Measurements from ENCODE around the gene KIAA1671.
A peak's percentile ranks its signal among the peaks of the same experiment; 100 is the strongest.

The KIAA1671 gene

GRCh38 chr22:25023879-25024278, 71.4 kb downstream of the KIAA1671 start:
- TF ChIP-seq CTCF (IDR thresholded peaks at IDR 0.05; ENCODE audit: insufficient read depth, low read length, missing control alignments) = no peak
- no peak for DNase-seq (ENCODE audit: low read depth, low spot score)
- CTCF ChIA-PET = no interaction called here
- no peak overlapping the region for H3K4me3 ChIP-seq (ENCODE audit: low read depth, low read length)
- POLR2A ChIA-PET = no interaction called here

GRCh38 chr22:25024895-25025294, 72.4 kb downstream of the KIAA1671 start:
- TF ChIP-seq CTCF (IDR thresholded peaks at IDR 0.05; ENCODE audit: insufficient read depth, low read length, missing control alignments) = no peak
- ChIA-PET POLR2A (no interaction called here), CTCF (no interaction called here)
- DNase-seq (ENCODE audit: low read depth, low spot score) = no peak
- no peak overlapping the region for H3K4me3 ChIP-seq (ENCODE audit: low read depth, low read length)

GRCh38 chr22:25025491-25026400, 73.2 kb downstream of the KIAA1671 start:
- no peak overlapping the region for H3K4me3 ChIP-seq (ENCODE audit: low read depth, low read length)
- no peak for DNase-seq (ENCODE audit: low read depth, low spot score)
- TF ChIP-seq CTCF (IDR thresholded peaks at IDR 0.05; ENCODE audit: insufficient read depth, low read length, missing control alignments) = no peak
- ChIA-PET CTCF (no interaction called here), POLR2A (no interaction called here)

- DNase-seq (ENCODE audit: low read depth, low spot score) = no peak
- no peak for TF ChIP-seq CTCF (IDR thresholded peaks at IDR 0.05; ENCODE audit: insufficient read depth, low read length, missing control alignments)
- ChIA-PET POLR2A (interaction anchor here (0.6 kb wide), 1 partner anchor 38 kb away, joined by 3 read pairs; no protein-coding TSS in a partner anchor), CTCF (no interaction called here)
- no peak overlapping the region for H3K4me3 ChIP-seq (ENCODE audit: low read depth, low read length)
These were observed 74.8 kb downstream of the KIAA1671 start for GRCh38 chr22:25027043-25027906.

GRCh38 chr22:25027959-25028840, 75.7 kb downstream of the KIAA1671 start:
- H3K4me3 ChIP-seq (ENCODE audit: low read depth, low read length) = no peak overlapping the region
- TF ChIP-seq CTCF (IDR thresholded peaks at IDR 0.05; ENCODE audit: insufficient read depth, low read length, missing control alignments) = peak; percentile 16
- ChIA-PET POLR2A (interaction anchor here (0.6 kb wide), 1 partner anchor 39 kb away, joined by 3 read pairs; no protein-coding TSS in a partner anchor), CTCF (no interaction called here)
- DNase-seq (ENCODE audit: low read depth, low spot score) = no peak
